ENCODE measurements around the gene FYB1.

GRCh38 chr5:39073767-39074016 is 145.7 kb downstream of the FYB1 start:
- TF ChIP-seq EZH2 (IDR thresholded peaks at IDR 0.05; ENCODE audit: low read depth): no peak
- no peak for TF ChIP-seq CTCF (conservative IDR thresholded peaks at IDR 0.05)
